Right renal cortex interstitium (tissue), 3 donors: ENCODE results near the gene RPL18A. TPM values are rescaled to one million over a fixed set of nuclear protein-coding genes. Genes with fewer than 3 reads are reported as not detected.
"Not testable (repeated sequence)": the region's sequence is repeated elsewhere in the genome, so short reads cannot be mapped to it uniquely, and the experiment has no call there.

Source experiments
- DNase-seq, 3 donors: peaks; one replicate each; pipeline ENCODE4 v3.0.0-alpha.2; 2013; ENCODE audit warnings: low read depth in 3 of 3, low spot score in 2 of 3
- polyA plus RNA-seq, 3 donors: library from polyadenylated mRNA; unstranded; fragments of 120-200 nt; gene quantifications; one replicate each; pipeline ENCODE4 v1.2.1, GENCODE V29; 2013; ENCODE audit not compliant: insufficient read length in 3 of 3

The RPL18A gene
- polyA plus RNA-seq, 3 donors, result 782 to 939 (median 817) TPM

GRCh38 chr19:17865364-17866311, 5.9 kb downstream of the RPL18A start:
- no peak for DNase-seq

DNA sequence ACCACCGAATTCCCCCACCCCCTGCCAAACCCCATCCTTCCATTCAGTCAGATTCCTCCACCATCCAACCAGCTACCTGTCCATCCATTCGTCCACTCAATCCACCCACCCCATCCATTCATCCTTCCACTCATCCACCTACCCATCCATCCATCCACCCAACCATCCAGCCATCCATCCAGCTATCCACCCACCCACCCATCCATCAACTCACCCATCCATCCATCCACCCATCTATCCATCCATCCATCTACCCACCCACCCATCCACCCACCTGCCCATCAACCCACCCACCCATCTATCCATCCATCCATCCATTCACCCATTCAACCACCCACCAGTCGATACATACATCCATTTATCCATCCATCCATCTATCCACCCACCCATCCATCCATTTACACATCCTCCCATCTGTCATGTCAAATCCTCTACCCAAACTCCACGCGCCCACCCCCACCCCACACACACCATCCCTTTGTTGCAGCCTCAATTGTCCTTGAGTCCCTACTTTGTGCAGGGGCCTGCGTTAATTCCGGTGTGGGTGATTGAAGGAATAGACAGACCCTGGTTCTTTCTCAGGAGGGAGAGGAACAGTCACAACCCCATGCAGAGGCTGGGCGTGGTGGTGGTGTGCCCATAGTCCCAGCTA, 6.7 kb downstream of the RPL18A start:
- no peak for DNase-seq

- no peak for DNase-seq
These were observed 7.3 kb downstream of the RPL18A start for GRCh38 chr19:17866964-17867486.

- no peak for DNase-seq
These were observed 9.0 kb downstream of the RPL18A start for GRCh38 chr19:17868669-17869068.

DNA sequence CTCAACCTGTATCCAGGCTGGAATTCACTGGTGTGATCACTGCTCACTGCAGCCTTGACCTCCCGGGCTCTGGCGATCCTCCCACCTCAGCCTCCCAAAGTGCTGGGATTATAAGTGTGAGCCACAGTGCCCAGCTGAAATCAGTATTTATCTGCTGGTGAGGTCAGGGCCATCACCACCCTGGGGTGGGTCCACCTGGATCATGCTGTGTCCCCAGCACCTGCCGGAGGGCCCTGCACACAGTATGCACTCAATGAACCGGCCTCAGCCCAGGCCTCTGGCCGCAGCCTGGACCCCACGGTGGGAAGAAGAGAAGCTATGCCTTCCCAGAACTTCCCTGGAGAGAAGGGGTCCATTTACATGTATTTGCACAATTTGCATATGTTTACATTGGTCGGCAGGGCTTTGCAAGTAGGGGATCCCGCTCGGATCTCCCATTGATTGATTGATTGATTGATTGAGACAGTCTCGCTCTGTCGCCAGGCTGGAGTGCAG, 9.5 kb downstream of the RPL18A start:
- DNase-seq, result no peak

GRCh38 chr19:17871032-17871877, 11.5 kb downstream of the RPL18A start:
- no peak for DNase-seq

GRCh38 chr19:17871878-17872250, 12.2 kb downstream of the RPL18A start, which contains the start of gene SLC5A5:
TSS of gene SLC5A5 (plus strand) at chr19:17871945. CDS start at chr19:17872320, 375 bp downstream.
- DNase-seq, result no peak

DNA sequence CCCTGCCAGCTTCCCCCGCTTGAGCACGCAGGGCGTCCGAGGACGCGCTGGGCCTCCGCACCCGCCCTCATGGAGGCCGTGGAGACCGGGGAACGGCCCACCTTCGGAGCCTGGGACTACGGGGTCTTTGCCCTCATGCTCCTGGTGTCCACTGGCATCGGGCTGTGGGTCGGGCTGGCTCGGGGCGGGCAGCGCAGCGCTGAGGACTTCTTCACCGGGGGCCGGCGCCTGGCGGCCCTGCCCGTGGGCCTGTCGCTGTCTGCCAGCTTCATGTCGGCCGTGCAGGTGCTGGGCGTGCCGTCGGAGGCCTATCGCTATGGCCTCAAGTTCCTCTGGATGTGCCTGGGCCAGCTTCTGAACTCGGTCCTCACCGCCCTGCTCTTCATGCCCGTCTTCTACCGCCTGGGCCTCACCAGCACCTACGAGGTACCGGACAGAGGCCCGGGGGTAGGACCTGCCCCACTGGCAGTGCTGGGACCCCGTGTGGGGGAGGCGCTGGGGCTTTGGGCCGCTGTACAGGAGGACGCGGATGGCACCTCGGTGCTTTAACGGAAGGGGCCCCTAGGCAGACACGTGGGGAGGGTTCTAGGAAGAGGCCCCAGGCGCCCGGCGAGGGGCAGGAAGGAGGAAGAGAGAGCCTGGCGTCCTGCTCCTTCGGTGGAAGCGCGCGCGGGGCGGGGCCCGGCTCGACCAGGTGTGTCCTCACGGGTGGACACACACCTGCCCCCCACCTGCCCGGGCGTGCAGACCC, 12.7 kb downstream of the RPL18A start:
- no peak for DNase-seq

GRCh38 chr19:17873786-17874757, 14.4 kb downstream of the RPL18A start:
- no peak for DNase-seq

- no peak for DNase-seq
These were observed 15.0 kb downstream of the RPL18A start for GRCh38 chr19:17874758-17875135.

GRCh38 chr19:17877696-17878095, 18.0 kb downstream of the RPL18A start:
- DNase-seq, result no peak

GRCh38 chr19:17879466-17879865, 19.8 kb downstream of the RPL18A start:
- no peak for DNase-seq

- DNase-seq, result no peak
These were observed 22.0 kb downstream of the RPL18A start for GRCh38 chr19:17881701-17882100.

DNA sequence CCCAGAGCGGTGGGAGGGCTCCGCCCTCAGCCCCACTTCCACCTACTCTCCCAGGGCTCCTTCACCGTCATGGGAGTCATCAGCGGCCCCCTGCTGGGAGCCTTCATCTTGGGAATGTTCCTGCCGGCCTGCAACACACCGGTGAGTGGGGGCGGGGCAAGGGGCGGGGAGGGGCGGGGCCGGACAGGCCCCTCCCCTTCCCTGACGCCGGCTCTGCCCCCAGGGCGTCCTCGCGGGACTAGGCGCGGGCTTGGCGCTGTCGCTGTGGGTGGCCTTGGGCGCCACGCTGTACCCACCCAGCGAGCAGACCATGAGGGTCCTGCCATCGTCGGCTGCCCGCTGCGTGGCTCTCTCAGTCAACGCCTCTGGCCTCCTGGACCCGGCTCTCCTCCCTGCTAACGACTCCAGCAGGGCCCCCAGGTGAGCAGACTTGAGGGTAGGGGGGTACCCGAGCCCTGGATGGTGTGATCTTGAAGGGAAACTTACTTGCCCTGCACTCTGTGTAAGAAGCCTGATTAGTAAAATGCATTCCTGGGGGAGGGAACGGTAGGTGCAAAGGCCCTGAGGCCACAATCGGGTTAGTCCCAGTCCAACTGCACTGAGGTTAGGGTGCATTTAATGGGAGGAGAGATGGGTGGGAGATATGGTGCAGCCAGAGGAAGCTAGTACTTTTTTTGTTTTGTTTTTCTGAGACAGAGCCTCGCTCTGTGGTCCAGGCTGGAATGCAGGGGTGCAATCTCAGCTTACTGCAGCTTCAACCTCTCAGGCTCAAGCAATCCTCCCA, 24.1 kb downstream of the RPL18A start:
- no peak for DNase-seq

DNA sequence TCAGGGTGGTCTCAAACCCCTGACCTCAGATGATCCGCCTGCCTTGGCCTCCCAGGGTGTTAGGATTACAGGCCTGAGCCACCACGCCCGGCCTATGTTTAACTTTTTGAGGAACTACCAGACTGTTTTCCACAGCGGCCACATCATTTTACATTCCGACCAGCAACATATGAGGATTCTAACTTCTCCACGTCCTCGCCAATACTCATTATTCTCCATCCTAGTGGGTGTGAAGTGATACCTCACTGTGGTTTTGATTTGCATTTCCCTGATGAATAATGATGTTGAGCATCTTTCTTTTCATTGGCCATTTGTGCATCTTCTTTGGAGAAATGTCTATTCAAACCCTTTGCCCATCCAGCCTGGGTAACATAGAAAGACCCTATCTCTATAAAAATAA, 26.8 kb downstream of the RPL18A start:
- no peak for DNase-seq

DNA sequence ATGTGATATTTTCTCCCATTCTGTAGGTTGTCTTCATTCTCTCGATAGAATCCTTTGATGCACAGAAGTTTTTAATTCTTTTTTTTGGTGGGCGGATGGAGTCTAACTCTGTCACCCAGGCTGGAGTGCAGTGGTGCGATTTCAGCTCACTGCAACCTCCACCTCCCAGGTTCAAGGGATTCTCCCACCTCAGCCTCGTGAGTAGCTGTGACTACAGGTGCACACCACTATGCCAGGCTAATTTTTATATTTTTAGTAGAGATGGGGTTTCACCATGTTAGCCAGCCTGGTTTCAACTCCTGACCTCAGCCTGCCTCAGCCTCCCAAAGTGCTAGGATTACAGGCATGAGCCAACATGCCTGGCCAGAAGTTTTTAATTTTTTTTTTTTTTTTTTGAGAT, 27.5 kb downstream of the RPL18A start:
- not testable (repeated sequence) for DNase-seq

GRCh38 chr19:17888260-17888659, 28.6 kb downstream of the RPL18A start:
- DNase-seq, result no peak
